ACHN (cell line): Measurements from ENCODE around the gene MYMX.
A peak's percentile ranks its signal among the peaks of the same experiment; 100 is the strongest.
"Not testable (repeated sequence)": the region's sequence is repeated elsewhere in the genome, so short reads cannot be mapped to it uniquely, and the experiment has no call there.

Experiments
- DNase-seq: peaks from one replicate; pipeline ENCODE4 v3.0.0-alpha.2; 2015
- in situ Hi-C: cut with HindIII; loops from 2 replicates; pipeline ENCODE4 v1.10.0; 2017; ENCODE audit warnings: low sequenced_read_pairs, low pct_ligation_motif_present, low pct_unique_long_range_greater_than_20kb

Gene MYMX

DNA sequence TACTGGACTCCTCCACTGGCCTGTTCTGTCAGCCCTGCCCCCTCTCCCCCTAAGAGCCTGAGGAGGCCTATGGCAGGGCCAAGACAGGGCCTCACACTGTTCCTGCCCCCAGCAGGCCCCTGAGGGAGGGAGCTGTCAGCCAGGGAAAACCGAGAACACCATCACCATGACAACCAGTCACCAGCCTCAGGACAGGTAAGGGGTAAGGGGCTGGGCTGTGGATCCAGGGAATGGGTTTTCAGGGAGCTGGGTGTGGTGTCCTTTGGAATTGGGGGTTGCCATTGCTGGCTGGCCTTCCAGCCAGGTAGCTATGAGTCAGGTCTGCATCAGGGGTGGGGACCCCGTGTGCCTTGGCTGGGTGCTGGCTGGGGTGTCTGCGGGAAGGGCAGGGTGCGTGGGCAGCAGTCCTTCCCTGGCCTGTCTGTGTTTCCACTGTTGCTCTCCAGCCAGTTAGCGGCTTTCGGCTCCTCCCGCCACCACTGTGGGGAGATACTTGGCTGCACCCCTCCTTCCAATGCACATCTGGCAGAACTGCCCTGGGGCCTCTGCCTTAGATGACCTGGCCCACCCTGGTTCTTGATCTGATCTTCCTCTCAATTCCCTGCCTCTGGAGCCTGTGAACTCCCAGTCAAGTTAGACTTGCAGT lies 10.5 kb downstream of the MYMX start:
- no peak for DNase-seq
- in situ Hi-C loops, result no loop called here

GRCh38 chr6:44228031-44228430 lies 11.3 kb downstream of the MYMX start:
- DNase-seq, result no peak
- in situ Hi-C loops, result no loop called here

DNA sequence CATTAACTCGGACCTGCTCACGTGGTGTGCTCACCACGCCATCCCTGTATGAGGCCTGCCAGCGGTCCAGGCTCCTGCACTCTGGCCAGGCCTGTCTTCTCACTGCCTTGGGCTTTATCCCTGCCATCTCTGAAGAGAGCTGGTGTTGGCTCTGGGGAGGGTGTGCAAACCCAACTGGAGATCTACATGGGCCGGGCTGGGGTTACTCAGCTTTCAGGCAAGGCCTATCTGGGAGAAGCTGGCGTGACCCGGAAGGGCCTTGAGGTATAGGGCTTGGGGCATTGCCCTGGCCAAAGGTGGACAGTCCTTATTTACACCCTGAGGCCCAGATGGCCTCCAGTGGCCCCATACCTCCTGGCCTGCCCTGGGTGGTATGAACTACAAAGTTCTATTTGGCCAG lies 11.7 kb downstream of the MYMX start:
- in situ Hi-C loops, result no loop called here

DNA sequence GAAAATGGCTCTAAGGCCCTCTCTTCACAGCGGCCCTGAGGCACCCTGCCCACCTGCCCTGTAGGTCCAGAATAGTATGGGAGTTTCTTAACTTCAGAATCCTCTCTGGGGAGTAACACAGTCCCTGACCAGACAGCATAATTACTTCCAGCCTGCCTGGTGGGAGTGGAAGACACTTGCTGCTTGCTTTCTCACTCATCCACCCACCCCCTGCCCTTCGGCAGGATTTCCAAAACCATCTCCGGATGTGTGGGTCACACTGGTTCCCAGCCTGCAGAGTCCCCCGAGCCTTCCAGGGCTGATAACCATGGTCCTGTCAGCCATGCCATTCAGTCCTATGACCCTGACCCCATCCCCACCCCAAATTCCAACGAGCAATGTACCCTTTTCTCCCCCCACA lies 12.1 kb downstream of the MYMX start:
- no peak for DNase-seq
- in situ Hi-C loops, result no loop called here

More for the DNA sequence above, 11.7 kb downstream of the MYMX start:
- no peak for DNase-seq

- in situ Hi-C loops, result no loop called here
- DNase-seq, result no peak
Measured at GRCh38 chr6:44229376-44230033, 12.8 kb downstream of the MYMX start.

- in situ Hi-C loops, result no loop called here
- DNase-seq, result no peak
Measured at GRCh38 chr6:44230034-44230675, 13.4 kb downstream of the MYMX start.

- in situ Hi-C loops, DNase-seq: not testable (repeated sequence)
Measured at GRCh38 chr6:44231426-44231825, 14.7 kb downstream of the MYMX start.

DNA sequence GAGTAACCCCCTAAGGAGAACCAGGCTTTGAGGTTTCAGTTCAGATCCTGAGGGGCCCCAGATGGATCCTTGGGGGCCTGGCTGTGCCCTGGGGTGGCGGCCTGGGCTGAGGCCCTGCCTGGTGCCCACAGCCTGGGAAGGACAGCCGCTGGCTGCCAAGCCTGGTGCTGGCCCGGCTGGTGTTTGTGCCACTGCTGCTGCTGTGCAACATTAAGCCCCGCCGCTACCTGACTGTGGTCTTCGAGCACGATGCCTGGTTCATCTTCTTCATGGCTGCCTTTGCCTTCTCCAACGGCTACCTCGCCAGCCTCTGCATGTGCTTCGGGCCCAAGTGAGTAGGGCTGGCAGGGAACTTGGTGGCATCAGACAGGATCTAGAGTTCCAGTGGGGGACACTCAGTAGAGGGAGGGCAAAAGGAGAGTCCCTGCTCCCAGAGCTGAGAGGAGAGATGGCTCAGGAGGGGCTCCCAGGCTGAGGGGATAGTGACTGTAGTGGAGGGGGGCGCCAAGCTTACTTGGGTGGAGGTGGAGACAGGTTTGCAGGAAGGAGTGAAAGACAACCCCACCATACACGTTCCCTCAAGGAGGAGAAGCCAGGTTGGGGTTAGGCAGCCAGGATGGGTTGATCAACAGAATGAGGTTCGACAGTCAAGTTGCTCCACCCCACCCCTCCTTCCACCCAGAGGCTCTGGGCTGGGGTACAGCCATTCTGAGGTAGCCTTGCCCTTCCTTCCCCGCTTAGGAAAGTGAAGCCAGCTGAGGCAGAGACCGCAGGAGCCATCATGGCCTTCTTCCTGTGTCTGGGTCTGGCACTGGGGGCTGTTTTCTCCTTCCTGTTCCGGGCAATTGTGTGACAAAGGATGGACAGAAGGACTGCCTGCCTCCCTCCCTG lies 16.2 kb downstream of the MYMX start:
- no peak for DNase-seq
- in situ Hi-C loops, result no loop called here

- in situ Hi-C loops, result no loop called here
Measured at GRCh38 chr6:44233567-44234100, 16.9 kb downstream of the MYMX start.

DNA sequence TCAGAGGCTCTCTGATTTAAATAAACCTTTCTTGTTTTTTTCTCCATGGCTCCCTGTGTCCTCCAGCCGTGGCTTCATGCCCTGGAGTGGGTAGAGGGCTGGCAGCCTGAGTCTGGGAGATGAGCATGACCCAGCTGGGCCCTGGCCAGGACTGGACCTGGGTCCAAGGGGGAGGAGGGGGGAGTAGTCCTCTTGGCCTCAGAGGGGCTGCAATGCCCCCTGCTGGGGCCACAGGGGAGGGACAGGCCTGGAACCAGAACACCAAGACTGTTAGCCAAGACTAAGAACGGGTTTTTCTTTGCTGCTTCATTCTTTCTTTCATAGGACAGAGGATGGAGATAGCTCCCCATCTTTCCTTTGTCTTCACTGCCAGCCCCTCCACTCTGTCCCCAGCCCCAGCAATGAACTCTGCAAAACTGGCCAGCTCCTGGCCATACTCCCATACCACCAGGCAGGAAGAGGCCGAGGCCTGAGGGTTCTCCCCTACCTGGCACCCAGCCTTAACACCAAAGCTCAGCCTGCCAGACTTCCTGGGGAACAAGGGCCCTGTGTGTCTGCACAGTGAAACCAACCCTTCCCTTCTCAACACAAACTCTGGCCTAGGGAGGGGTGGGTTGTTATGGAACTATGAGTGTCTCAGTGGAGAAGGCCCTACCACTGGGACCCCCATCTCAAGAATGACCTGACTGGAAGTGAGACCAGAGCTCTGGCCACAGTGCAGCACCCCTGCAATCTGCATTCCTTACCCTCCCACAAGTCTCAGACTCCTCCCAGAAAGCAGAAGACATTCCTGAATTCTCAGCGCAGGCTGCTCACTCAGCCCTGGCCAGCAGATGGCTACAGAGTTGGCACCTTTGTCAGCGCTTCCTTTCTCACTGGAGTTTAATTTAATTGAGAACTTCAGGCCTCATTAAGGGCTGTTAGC lies 17.6 kb downstream of the MYMX start:
- in situ Hi-C loops, result no loop called here
- peak; percentile 80 for DNase-seq

More at GRCh38 chr6:44233567-44234100, 16.9 kb downstream of the MYMX start:
- DNase-seq, result no peak

GRCh38 chr6:44235269-44235668 lies 18.5 kb downstream of the MYMX start:
- in situ Hi-C loops, result no loop called here
- DNase-seq, result no peak

GRCh38 chr6:44235891-44236516 lies 19.3 kb downstream of the MYMX start:
- in situ Hi-C loops, result no loop called here
- DNase-seq, result no peak

DNA sequence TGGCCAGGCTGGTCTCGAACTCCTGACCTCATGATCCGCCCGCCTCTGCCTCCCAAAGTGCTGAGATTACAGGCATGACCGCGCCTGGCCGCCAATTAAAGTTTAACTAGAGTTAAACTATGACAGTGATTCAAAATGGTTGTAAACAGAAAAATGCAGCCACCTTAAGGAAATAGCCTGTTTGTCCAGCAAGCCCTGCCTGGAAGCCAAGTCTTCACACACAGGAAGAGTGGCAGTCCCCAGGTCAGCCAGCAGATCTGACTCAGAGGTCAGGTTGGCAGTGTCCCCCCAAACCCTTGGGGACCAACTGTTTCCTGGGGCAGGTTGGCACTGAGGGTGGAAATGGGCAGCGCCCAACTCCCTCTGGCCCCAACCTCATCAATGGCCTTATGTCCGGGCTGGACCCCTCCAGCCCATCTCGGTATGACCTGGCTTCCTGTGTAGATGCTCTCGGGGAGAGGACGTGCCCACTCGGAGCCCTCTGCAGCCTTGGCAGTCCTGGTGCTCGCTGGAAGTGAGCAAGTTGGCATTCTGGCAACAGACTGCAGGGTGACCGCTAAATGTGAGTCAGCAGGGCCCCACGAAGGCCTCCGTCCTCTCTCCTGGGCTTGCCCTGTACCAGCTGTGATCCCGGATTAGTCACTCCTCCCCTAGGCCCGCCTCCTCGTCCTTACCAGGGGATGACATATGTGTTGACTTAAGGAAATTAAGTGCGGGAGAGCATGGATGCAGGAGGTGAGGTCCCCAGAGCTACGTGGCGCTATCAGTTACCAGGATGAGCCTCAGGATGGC lies 20.5 kb downstream of the MYMX start:
- in situ Hi-C loops, result no loop called here
- DNase-seq, result peak; percentile 98

GRCh38 chr6:44237813-44238433 lies 21.2 kb downstream of the MYMX start:
- in situ Hi-C loops, result no loop called here
- DNase-seq, result peak; percentile 71

DNA sequence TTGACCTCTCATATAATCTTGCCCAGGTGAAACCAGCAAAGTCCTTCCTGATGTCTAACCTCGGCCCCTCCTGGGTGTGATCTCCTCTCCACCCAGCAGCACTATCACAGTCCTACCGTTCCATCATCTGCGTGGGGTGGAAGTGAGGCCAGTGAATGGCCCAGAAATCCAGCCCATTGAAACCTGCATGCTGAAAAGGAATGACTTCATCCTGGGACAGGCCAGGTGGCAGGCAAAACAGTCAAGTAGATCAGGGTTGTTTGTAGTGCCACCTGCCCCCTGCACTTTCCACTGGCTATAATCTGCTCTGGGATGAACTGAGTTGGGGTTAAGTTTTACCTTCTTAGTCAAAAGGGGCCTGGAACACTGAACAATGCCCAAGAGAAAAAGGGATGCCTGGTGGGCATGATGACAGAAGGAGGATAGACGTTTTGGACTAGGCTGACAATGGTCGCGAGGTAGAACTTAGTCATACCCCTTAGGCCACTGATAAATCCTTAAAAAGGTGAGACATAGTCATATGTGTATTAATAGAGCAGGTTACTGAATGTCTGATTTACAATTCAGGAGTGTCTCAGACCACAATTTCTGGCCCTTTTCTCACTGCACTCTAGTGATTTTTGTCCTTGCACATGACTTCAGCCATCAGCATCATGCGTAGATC lies 22.1 kb downstream of the MYMX start:
- DNase-seq, result no peak
- in situ Hi-C loops, result no loop called here

DNA sequence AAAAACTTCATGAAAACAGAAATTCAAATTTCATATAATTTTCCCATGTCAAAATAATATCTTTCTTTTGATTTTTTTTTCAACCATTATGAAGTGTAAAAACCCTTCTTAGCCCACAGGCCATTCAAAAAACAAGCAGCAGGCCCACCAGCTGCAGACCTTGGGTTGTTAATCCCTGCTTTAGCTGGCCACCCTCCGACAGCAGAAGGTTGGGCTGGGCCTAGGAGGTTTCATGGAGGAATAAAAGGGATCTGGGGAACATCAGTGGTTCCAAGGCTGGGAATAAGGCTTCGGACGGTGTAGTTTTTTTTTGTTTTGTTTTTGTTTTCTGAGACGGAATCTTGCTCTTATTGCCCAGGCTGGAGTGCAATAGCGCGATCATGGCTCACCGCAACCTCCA lies 26.6 kb downstream of the MYMX start:
- in situ Hi-C loops, result no loop called here
- DNase-seq, result no peak
